Calu3 (cell line): ENCODE measurements around the gene CUL7. TPM values are rescaled to one million over a fixed set of nuclear protein-coding genes. Genes with fewer than 3 reads are reported as not detected.

Experiments
- BruUV-seq: library from RNA; stranded (reverse); fragments of 400-500 nt; replicated peaks from 2 replicates; lab custom pipeline; 2021; lab: Mats Ljungman, UMichigan
- CTCF ChIA-PET: fragments of 300-600 bp; sonication (Branson Sonifier 250); formaldehyde crosslinking; loops from one replicate; lab custom pipeline; 2022; ENCODE audit warnings: antibody characterized with exemption; lab: Charles Lee
- DNase-seq: peaks from one replicate; pipeline ENCODE4 v3.0.0; 2022
- H3K27ac Mint-ChIP-seq: one replicate; pipeline ENCODE4 v1.8.0; 2022; ENCODE audit warnings: mixed read lengths; ENCODE audit not compliant: unreplicated experiment
- H3K27me3 Mint-ChIP-seq: one replicate; pipeline ENCODE4 v1.8.0; 2022; ENCODE audit warnings: mixed read lengths; ENCODE audit not compliant: unreplicated experiment
- H3K36me3 Mint-ChIP-seq: one replicate; pipeline ENCODE4 v1.8.0; 2022; ENCODE audit warnings: mild to moderate bottlenecking, moderate library complexity, mixed read lengths; ENCODE audit not compliant: insufficient read depth, unreplicated experiment
- H3K4me1 Mint-ChIP-seq: one replicate; pipeline ENCODE4 v1.8.0; 2022; ENCODE audit warnings: mild to moderate bottlenecking, low read depth, mixed read lengths; ENCODE audit not compliant: unreplicated experiment
- H3K4me3 Mint-ChIP-seq: one replicate; pipeline ENCODE4 v1.8.0; 2022; ENCODE audit warnings: mild to moderate bottlenecking, low read depth, moderate library complexity, mixed read lengths; ENCODE audit not compliant: unreplicated experiment
- H3K9me3 Mint-ChIP-seq: one replicate; pipeline ENCODE4 v1.8.0; 2022; ENCODE audit warnings: low read depth, mixed read lengths; ENCODE audit not compliant: unreplicated experiment
- CTCF ChIP-seq: fragments of 200-600 bp; IDR thresholded peaks from one replicate; pipeline ENCODE4 v1.8.0; 2022; ENCODE audit warnings: antibody characterized with exemption; ENCODE audit not compliant: unreplicated experiment
- intact Hi-C: fragments of 100-400 bp; cut with micrococcal nuclease; formaldehyde crosslinking; loops from one replicate; pipeline ENCODE4 v1.10.0; 2022; ENCODE audit not compliant: unreplicated experiment
- total RNA-seq: library from RNA; stranded (reverse); gene quantifications from 2 replicates; pipeline ENCODE4 v1.2.3, GENCODE V29; 2022

The CUL7 gene
- total RNA-seq, 1 experiment from 2014 or later = 25.5 TPM

DNA sequence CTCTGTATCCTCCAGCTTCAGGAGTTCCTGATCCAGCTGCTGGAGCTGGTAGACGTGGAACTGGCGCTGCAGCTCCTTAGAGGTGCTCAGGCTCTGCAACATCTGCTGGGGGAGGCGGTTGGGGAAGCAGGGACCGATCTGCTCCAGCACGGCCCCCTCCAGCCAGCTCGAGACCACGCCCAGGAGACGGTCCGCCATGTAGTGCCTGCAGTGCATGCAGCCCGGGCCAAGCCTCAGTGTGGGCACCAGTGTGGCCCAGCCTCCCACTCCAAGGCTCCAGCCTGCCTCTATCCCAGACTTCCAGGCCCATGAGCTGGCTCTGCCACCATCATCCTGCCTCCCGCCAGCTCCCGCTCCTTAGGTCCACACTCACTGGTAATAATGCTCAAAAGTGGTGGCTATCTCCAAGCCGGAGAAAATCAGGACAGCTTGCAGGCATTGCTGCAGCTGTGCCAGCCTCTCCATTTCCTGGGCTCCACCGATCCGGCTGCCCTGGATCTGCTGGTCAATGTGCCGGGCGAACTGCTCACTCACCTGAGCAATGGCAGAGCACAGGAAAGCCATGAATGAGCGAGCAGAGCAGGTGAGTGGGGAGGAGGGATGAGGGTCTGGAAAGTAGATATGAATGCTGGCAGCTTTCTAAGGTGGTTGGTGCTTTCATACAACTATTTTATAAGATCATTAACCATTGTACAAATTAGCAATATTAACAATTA lies 13.0 kb downstream of the CUL7 start:
- H3K4me3 Mint-ChIP-seq = no peak overlapping the region
- intact Hi-C loops = no loop called here
- no TSS peak for BruUV-seq

GRCh38 chr6:43038727-43039126 lies 14.9 kb downstream of the CUL7 start:
- TF ChIP-seq CTCF = no peak
- Mint-ChIP-seq H3K27me3 (no peaks in the 10 kb centered on the region), H3K36me3 (peaks cover 57% of the 10 kb centered on the region), H3K27ac (no peak overlapping the region), H3K4me1 (no peaks in the 10 kb centered on the region), H3K9me3 (no peaks in the 10 kb centered on the region), H3K4me3 (no peak overlapping the region)
- CTCF ChIA-PET = interaction anchor here (1.8 kb wide), 1 partner anchor 105 kb away, joined by 4 read pairs; no protein-coding TSS in a partner anchor
- DNase-seq = no peak
- intact Hi-C loops = no loop called here
- no TSS peak for BruUV-seq

More for the DNA sequence above, 13.0 kb downstream of the CUL7 start:
- CTCF ChIA-PET = no interaction called here
- no peak for DNase-seq
- no peaks in the 10 kb centered on the region for H3K4me1 Mint-ChIP-seq
- no peaks in the 10 kb centered on the region for H3K27me3 Mint-ChIP-seq
- H3K27ac Mint-ChIP-seq = no peak overlapping the region
- H3K9me3 Mint-ChIP-seq = no peaks in the 10 kb centered on the region
- no peak for TF ChIP-seq CTCF
- H3K36me3 Mint-ChIP-seq = peaks cover 48% of the 10 kb centered on the region

GRCh38 chr6:43037706-43038105 lies 15.9 kb downstream of the CUL7 start:
- CTCF ChIA-PET = interaction anchor here (1.0 to 1.8 kb wide), 2 partner anchors 22 to 106 kb away, joined by 3 to 4 read pairs; partner anchors contain the start of genes KLC4 and MRPL2
- intact Hi-C loops = no loop called here
- peaks cover 67% of the 10 kb centered on the region for H3K36me3 Mint-ChIP-seq
- no peaks in the 10 kb centered on the region for H3K9me3 Mint-ChIP-seq
- H3K4me3 Mint-ChIP-seq = no peak overlapping the region
- H3K27ac Mint-ChIP-seq = no peak overlapping the region
- TSS peak; percentile 11 for BruUV-seq
- no peaks in the 10 kb centered on the region for H3K4me1 Mint-ChIP-seq
- no peak for TF ChIP-seq CTCF
- no peak for DNase-seq
- H3K27me3 Mint-ChIP-seq = no peaks in the 10 kb centered on the region

- Mint-ChIP-seq H3K4me1 (no peaks in the 10 kb centered on the region), H3K27ac (no peak overlapping the region), H3K27me3 (no peaks in the 10 kb centered on the region), H3K9me3 (no peaks in the 10 kb centered on the region), H3K36me3 (peaks cover 72% of the 10 kb centered on the region), H3K4me3 (no peak overlapping the region)
- no TSS peak for BruUV-seq
- TF ChIP-seq CTCF = no peak
- CTCF ChIA-PET = interaction anchor here (1.0 to 1.8 kb wide), 2 partner anchors 22 to 107 kb away, joined by 3 to 4 read pairs; partner anchors contain the start of genes KLC4 and MRPL2
- intact Hi-C loops = no loop called here
- no peak for DNase-seq
These were observed 16.5 kb downstream of the CUL7 start for GRCh38 chr6:43037197-43037596.
